PC-3 (cell line): Measurements from ENCODE around the gene CTNNA3. TPM values are rescaled to one million over a fixed set of nuclear protein-coding genes. Genes with fewer than 3 reads are reported as not detected.

Experiments
- ATAC-seq: fragments of 200-7000 bp; cut with Tn5 transposase; 2 replicates; pipeline ENCODE4 v1.9.1; 2020; ENCODE audit warnings: mild to moderate bottlenecking, moderate library complexity
- BruUV-seq: library from RNA; stranded (reverse); fragments of 400-500 nt; replicated peaks from 2 replicates; lab custom pipeline; 2021; lab: Mats Ljungman, UMichigan
- CTCF ChIA-PET: fragments of 300-600 bp; sonication (Branson Sonifier 250); formaldehyde crosslinking; loops from one replicate; lab custom pipeline; 2022; ENCODE audit warnings: antibody characterized with exemption; lab: Charles Lee
- POLR2A ChIA-PET: fragments of 300-600 bp; sonication (Branson Sonifier 250); formaldehyde crosslinking; loops from one replicate; lab custom pipeline; 2022; ENCODE audit warnings: antibody characterized with exemption; ENCODE audit not compliant: unreplicated experiment; lab: Charles Lee
- DNase-seq: peaks from one replicate; pipeline ENCODE4 v3.0.0-alpha.2; 2015
- H2AFZ ChIP-seq: fragments of 300-600 bp; sonication (generic); 2 replicates; pipeline ENCODE4 v1.6.0; 2016; ENCODE audit warnings: antibody characterized with exemption, low read length
- H3F3A ChIP-seq: fragments of 300-600 bp; sonication (generic); one replicate; pipeline ENCODE4 v1.6.0; 2017; ENCODE audit warnings: antibody characterized with exemption, low read length, control low read depth, mild to moderate bottlenecking; ENCODE audit not compliant: unreplicated experiment
- H3K27ac ChIP-seq: fragments of 300-600 bp; sonication (generic); 2 replicates; pipeline ENCODE4 v1.5.1; 2016; ENCODE audit warnings: mild to moderate bottlenecking, low read length
- H3K27me3 ChIP-seq: fragments of 300-600 bp; sonication (generic); 2 replicates; pipeline ENCODE4 v1.6.1; 2016; ENCODE audit warnings: low read length, mixed read lengths
- H3K36me3 ChIP-seq: fragments of 300-600 bp; sonication (generic); 2 replicates; pipeline ENCODE4 v1.6.1; 2016; ENCODE audit warnings: low read depth, mixed run types, low read length, mixed read lengths
- H3K4me1 ChIP-seq: fragments of 300-600 bp; sonication (generic); 2 replicates; pipeline ENCODE4 v1.5.1; 2016; ENCODE audit warnings: low read length; ENCODE audit not compliant: insufficient read depth
- H3K4me2 ChIP-seq: fragments of 300-600 bp; sonication (generic); 2 replicates; pipeline ENCODE4 v1.6.0; 2016; ENCODE audit warnings: low read length
- H3K4me3 ChIP-seq: fragments of 300-600 bp; sonication (generic); 2 replicates; pipeline ENCODE4 v1.5.1; 2016; ENCODE audit warnings: mild to moderate bottlenecking, low read length, mixed read lengths
- H3K79me2 ChIP-seq: fragments of 300-600 bp; sonication (generic); 2 replicates; pipeline ENCODE4 v1.6.1; 2017; ENCODE audit warnings: low read length, mixed read lengths
- H3K9ac ChIP-seq: fragments of 300-600 bp; sonication (generic); 2 replicates; pipeline ENCODE4 v1.6.0; 2016; ENCODE audit warnings: mild to moderate bottlenecking, low read length
- H3K9me2 ChIP-seq: fragments of 300-600 bp; sonication (generic); replicated peaks from 2 replicates; pipeline ENCODE4 v1.6.1; 2016; ENCODE audit warnings: mixed run types, low read length, mixed read lengths
- H3K9me3 ChIP-seq: fragments of 300-600 bp; sonication (generic); 2 replicates; pipeline ENCODE4 v1.6.1; 2016; ENCODE audit warnings: low read length, mixed read lengths
- H4K20me1 ChIP-seq: fragments of 300-600 bp; sonication (generic); 2 replicates; pipeline ENCODE4 v1.6.1; 2016; ENCODE audit warnings: low read length, mixed read lengths
- CTCF ChIP-seq: fragments of 300-600 bp; sonication (generic); conservative IDR thresholded peaks from 2 replicates; pipeline ENCODE4 v1.5.1; 2017; ENCODE audit warnings: antibody characterized with exemption, low read depth, mild to moderate bottlenecking, low read length
- EZH2 ChIP-seq: fragments of 300-600 bp; sonication (generic); IDR thresholded peaks from one replicate; pipeline ENCODE4 v1.6.1; 2017; ENCODE audit warnings: antibody characterized with exemption, mild to moderate bottlenecking, low read length; ENCODE audit not compliant: unreplicated experiment
- EZH2phosphoT487 ChIP-seq: fragments of 300-600 bp; sonication (generic); IDR thresholded peaks from 2 replicates; pipeline ENCODE4 v1.6.1; 2018; ENCODE audit warnings: mild to moderate bottlenecking, antibody characterized with exemption, low read length, borderline replicate concordance
- intact Hi-C: fragments of 100-400 bp; cut with micrococcal nuclease; formaldehyde crosslinking; loops from 2 replicates; pipeline ENCODE4 v1.9.0; 2023
- total RNA-seq: library from RNA; depleted of rRNA; stranded (reverse); fragments of >200 nt; gene quantifications from 2 replicates; pipeline ENCODE4 v1.2.3, GENCODE V29; 2014

The CTNNA3 gene
- total RNA-seq, 1 experiment from 2014 or later, result 1.9 TPM

GRCh38 chr10:66167816-66168215 is 1528.2 kb downstream of the CTNNA3 start:
- CTCF ChIA-PET, result no interaction called here
- Histone ChIP-seq H3K9me3 (no peaks in the 10 kb centered on the region), H3K9me2 (no peaks in the 10 kb centered on the region), H3K27ac (no peak overlapping the region), H3K36me3 (no peaks in the 10 kb centered on the region), H3K79me2 (no peaks in the 10 kb centered on the region), H3F3A (no peaks in the 10 kb centered on the region), H3K4me3 (no peak overlapping the region), H4K20me1 (no peaks in the 10 kb centered on the region), H3K27me3 (no peaks in the 10 kb centered on the region), H3K4me2 (no peak overlapping the region), H2AFZ (no peak overlapping the region), H3K9ac (no peak overlapping the region), H3K4me1 (peaks cover 6% of the 10 kb centered on the region)
- POLR2A ChIA-PET, result no interaction called here
- no TSS peak for BruUV-seq
- intact Hi-C loops, result no loop called here
- ATAC-seq (peak; percentile 88), DNase-seq (peak; percentile 93)
- TF ChIP-seq CTCF, result no peak
- no peak for TF ChIP-seq EZH2
- TF ChIP-seq EZH2phosphoT487, result no peak

GRCh38 chr10:66162560-66163143 is 1533.3 kb downstream of the CTNNA3 start:
- intact Hi-C loops, result no loop called here
- Histone ChIP-seq H3K9me3 (no peaks in the 10 kb centered on the region), H3K36me3 (no peaks in the 10 kb centered on the region), H3F3A (no peaks in the 10 kb centered on the region), H3K4me3 (no peak overlapping the region), H3K4me2 (peak overlapping the region; percentile 43), H3K9me2 (no peaks in the 10 kb centered on the region), H4K20me1 (no peaks in the 10 kb centered on the region), H3K4me1 (peaks cover 12% of the 10 kb centered on the region), H2AFZ (peak overlapping the region; percentile 42), H3K27me3 (no peaks in the 10 kb centered on the region), H3K27ac (no peak overlapping the region), H3K79me2 (no peaks in the 10 kb centered on the region), H3K9ac (no peak overlapping the region)
- TF ChIP-seq EZH2, result no peak
- TF ChIP-seq EZH2phosphoT487, result no peak
- TF ChIP-seq CTCF, result no peak
- ATAC-seq (peak; percentile 56), DNase-seq (peak; percentile 81)
- POLR2A ChIA-PET, result interaction anchor here (0.6 kb wide), 1 partner anchor 486 kb away, joined by 32 read pairs; no protein-coding TSS in a partner anchor
- CTCF ChIA-PET, result no interaction called here
- BruUV-seq, result no TSS peak

GRCh38 chr10:66151346-66151745 is 1544.6 kb downstream of the CTNNA3 start:
- Histone ChIP-seq H3K9me2 (no peaks in the 10 kb centered on the region), H3K79me2 (no peaks in the 10 kb centered on the region), H3K9me3 (no peaks in the 10 kb centered on the region), H4K20me1 (no peaks in the 10 kb centered on the region), H3K4me1 (peaks cover 8% of the 10 kb centered on the region; the same call in 1 of the 2 replicates), H3F3A (no peaks in the 10 kb centered on the region), H3K27ac (no peak overlapping the region), H3K9ac (no peak overlapping the region), H2AFZ (no peak overlapping the region), H3K27me3 (no peaks in the 10 kb centered on the region), H3K4me2 (no peak overlapping the region), H3K4me3 (no peak overlapping the region), H3K36me3 (no peaks in the 10 kb centered on the region)
- no peak for TF ChIP-seq CTCF
- TF ChIP-seq EZH2phosphoT487, result no peak
- TF ChIP-seq EZH2, result no peak
- ChIA-PET CTCF (no interaction called here), POLR2A (no interaction called here)
- intact Hi-C loops, result no loop called here
- DNase-seq, result peak; percentile 62
- peak; percentile 48 for ATAC-seq
- no TSS peak for BruUV-seq
